Thymus (tissue), 11 donors: ENCODE measurements around the gene PPP1R2. TPM values are rescaled to one million over a fixed set of nuclear protein-coding genes. Genes with fewer than 3 reads are reported as not detected.
A peak's percentile ranks its signal among the peaks of the same experiment; 100 is the strongest.

Experiments used
- DNase-seq, 9 donors: peaks; one replicate each; pipeline ENCODE4 v3.0.0-alpha.2; 2013; ENCODE audit warnings: low spot score in 9 of 9, low read depth in 6 of 9, missing footprints in 1 of 9
- H3K27ac ChIP-seq, 2 donors: one replicate each; pipeline ENCODE4 v1.5.1; 2013; ENCODE audit warnings: control low read depth in 1 of 2, low read depth in 1 of 2, low read length in 1 of 2, mild to moderate bottlenecking in 1 of 2, moderate library complexity in 1 of 2
- H3K27me3 ChIP-seq, 2 donors: one replicate each; pipeline ENCODE4 v1.5.1; 2013; ENCODE audit warnings: low read length in 1 of 2; ENCODE audit not compliant: control insufficient read depth in 2 of 2, insufficient read depth in 1 of 2
- H3K36me3 ChIP-seq, 2 donors: one replicate each; pipeline ENCODE4 v1.5.1; 2013; ENCODE audit warnings: low read length in 1 of 2, mild to moderate bottlenecking in 1 of 2, moderate library complexity in 1 of 2; ENCODE audit not compliant: control insufficient read depth in 2 of 2, insufficient read depth in 2 of 2
- H3K4me1 ChIP-seq, 2 donors: one replicate each; pipeline ENCODE4 v1.5.1; 2013; ENCODE audit warnings: low read length in 2 of 2; ENCODE audit not compliant: control insufficient read depth in 2 of 2, insufficient read depth in 2 of 2
- H3K4me3 ChIP-seq, 2 donors: one replicate each; pipeline ENCODE4 v1.5.1; 2013; ENCODE audit warnings: low read length in 2 of 2, control low read depth in 1 of 2, mild to moderate bottlenecking in 1 of 2
- H3K9me3 ChIP-seq, 2 donors: one replicate each; pipeline ENCODE4 v1.5.1; 2013; ENCODE audit warnings: low read length in 1 of 2, mild to moderate bottlenecking in 1 of 2; ENCODE audit not compliant: control insufficient read depth in 2 of 2, insufficient read depth in 1 of 2
- WGBS: extraction: QIAGEN DNeasy Blood & Tissue Kit; methylation state at CpG from one replicate; pipeline ENCODE4 v1.1.7; 2013; 5-methylcytosine and 5-hydroxymethylcytosine counted together
- polyA plus RNA-seq: library from polyadenylated mRNA; stranded (reverse); fragments of 200-250 nt; gene quantifications from one replicate; pipeline ENCODE4 v1.2.3, GENCODE V29; 2013
- total RNA-seq: library from RNA; stranded (reverse); fragments of 120-200 nt; gene quantifications from one replicate; pipeline ENCODE4 v1.2.4, GENCODE V29; 2013
- donor health status: healthy.

The PPP1R2 gene
- total and polyA plus RNA-seq, 2 donors = 58.7 to 76.1 TPM

DNA sequence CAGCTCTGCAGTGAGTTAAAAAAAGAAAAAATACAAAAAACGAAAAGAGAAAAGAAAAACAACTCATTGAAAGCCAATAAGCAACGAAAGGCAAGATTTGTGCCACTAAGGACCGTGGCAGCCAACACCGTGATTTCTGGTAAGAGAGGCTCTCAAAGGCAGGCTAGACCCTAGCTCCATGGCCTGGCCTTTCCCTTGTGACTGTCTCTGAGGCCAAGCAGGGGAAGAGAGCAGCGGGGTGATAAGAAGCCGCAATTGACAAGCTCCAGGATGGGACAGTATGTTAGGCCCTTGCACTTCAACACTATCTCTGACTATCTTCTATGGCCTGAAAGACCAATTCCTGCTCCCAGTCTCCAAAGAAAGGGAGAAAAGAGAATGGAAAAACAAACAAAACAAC lies 28.2 kb upstream of the PPP1R2 start:
- no peak overlapping the region for H3K4me3 ChIP-seq
- H3K4me1 ChIP-seq = peaks cover 0 to 10% of the 10 kb centered on the region in 2 donors
- no peaks in the 10 kb centered on the region for H3K27me3 ChIP-seq
- H3K27ac ChIP-seq = no peak overlapping the region
- no peaks in the 10 kb centered on the region for H3K9me3 ChIP-seq
- WGBS = 97% methylated on average over 6 of the region's 6 CpGs
- DNase-seq = no peak
- H3K36me3 ChIP-seq = no peaks in the 10 kb centered on the region

DNA sequence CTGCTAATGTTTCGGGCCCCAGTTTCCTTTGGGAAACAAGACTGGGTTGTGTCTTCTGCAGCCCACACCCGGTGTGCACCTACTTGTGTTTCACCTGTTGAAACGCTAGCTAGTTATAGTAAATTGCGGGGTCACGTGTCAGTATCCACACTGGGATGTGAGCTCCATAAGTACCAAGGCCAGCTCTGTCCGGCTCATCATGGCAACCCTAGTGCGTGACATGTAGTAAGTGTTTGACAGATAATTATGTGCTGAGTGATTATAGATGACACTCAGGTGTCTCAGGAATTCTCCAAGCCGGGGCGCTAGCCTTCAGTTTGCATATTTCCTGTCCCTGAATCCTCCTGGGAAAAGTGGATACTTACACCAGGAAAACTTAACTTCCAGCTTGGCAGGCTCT lies 27.8 kb upstream of the PPP1R2 start:
- Histone ChIP-seq H3K9me3 (no peaks in the 10 kb centered on the region), H3K4me3 (no peak overlapping the region), H3K27ac (no peak overlapping the region), H3K36me3 (no peaks in the 10 kb centered on the region), H3K27me3 (no peaks in the 10 kb centered on the region), H3K4me1 (peaks cover 0 to 10% of the 10 kb centered on the region in 2 donors)
- no peak for DNase-seq
- 97% methylated on average over 9 of the region's 9 CpGs for WGBS

GRCh38 chr3:195570344-195570743 lies 27.2 kb upstream of the PPP1R2 start:
- 75% methylated on average over 6 of the region's 6 CpGs for WGBS
- peaks cover 0 to 10% of the 10 kb centered on the region in 2 donors for H3K4me1 ChIP-seq
- H3K27ac ChIP-seq = no peak overlapping the region
- no peaks in the 10 kb centered on the region for H3K36me3 ChIP-seq
- H3K9me3 ChIP-seq = no peaks in the 10 kb centered on the region
- no peaks in the 10 kb centered on the region for H3K27me3 ChIP-seq
- no peak overlapping the region for H3K4me3 ChIP-seq
- DNase-seq = no peak

- no peaks in the 10 kb centered on the region for H3K36me3 ChIP-seq
- H3K9me3 ChIP-seq = no peaks in the 10 kb centered on the region
- H3K4me3 ChIP-seq = no peak overlapping the region
- 78% methylated on average over 5 of the region's 5 CpGs for WGBS
- H3K4me1 ChIP-seq = peaks cover 0 to 10% of the 10 kb centered on the region in 2 donors
- no peak overlapping the region for H3K27ac ChIP-seq
- H3K27me3 ChIP-seq = no peaks in the 10 kb centered on the region
- DNase-seq = no peak
Measured at GRCh38 chr3:195568630-195569029, 25.5 kb upstream of the PPP1R2 start.

- no peaks in the 10 kb centered on the region for H3K27me3 ChIP-seq
- WGBS = 84% methylated on average over 6 of the region's 6 CpGs
- H3K4me3 ChIP-seq = no peak overlapping the region
- no peak overlapping the region for H3K27ac ChIP-seq
- peaks cover 0 to 10% of the 10 kb centered on the region in 2 donors for H3K4me1 ChIP-seq
- H3K36me3 ChIP-seq = no peaks in the 10 kb centered on the region
- no peaks in the 10 kb centered on the region for H3K9me3 ChIP-seq
- no peak for DNase-seq
Measured at GRCh38 chr3:195566797-195567196, 23.7 kb upstream of the PPP1R2 start.

- Histone ChIP-seq H3K9me3 (no peaks in the 10 kb centered on the region), H3K4me3 (no peak overlapping the region), H3K27me3 (no peaks in the 10 kb centered on the region), H3K27ac (no peak overlapping the region), H3K4me1 (peaks cover 0 to 10% of the 10 kb centered on the region in 2 donors), H3K36me3 (no peaks in the 10 kb centered on the region)
- DNase-seq = no peak
- WGBS = 57% methylated on average over 7 of the region's 7 CpGs
Measured at GRCh38 chr3:195565716-195566115, 22.6 kb upstream of the PPP1R2 start.

DNA sequence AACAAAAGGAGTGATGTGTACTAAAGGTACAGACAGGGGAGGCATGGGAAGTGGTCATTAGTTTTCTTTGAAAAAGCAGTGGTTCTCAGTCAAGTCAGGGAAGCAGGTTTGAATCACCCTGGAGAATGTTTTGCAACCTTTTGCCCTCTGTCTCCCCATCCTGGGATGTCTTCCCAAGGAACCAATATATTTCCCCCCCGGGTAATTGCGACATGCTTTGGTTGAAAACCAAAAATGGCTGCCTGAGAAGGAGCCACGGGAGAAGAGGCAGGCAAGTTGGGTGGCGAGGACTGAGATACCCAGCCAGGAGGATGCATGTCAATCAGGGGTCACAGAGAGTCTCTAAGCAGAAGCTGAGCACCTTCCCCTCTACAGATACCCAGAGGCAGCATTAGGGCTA lies 20.2 kb upstream of the PPP1R2 start:
- Histone ChIP-seq H3K4me3 (no peak overlapping the region), H3K27ac (no peak overlapping the region), H3K4me1 (peaks cover 4% of the 10 kb centered on the region in 2 donors), H3K9me3 (no peaks in the 10 kb centered on the region), H3K36me3 (no peaks in the 10 kb centered on the region), H3K27me3 (no peaks in the 10 kb centered on the region)
- DNase-seq = no peak
- WGBS = 97% methylated on average over 4 of the region's 4 CpGs

DNA sequence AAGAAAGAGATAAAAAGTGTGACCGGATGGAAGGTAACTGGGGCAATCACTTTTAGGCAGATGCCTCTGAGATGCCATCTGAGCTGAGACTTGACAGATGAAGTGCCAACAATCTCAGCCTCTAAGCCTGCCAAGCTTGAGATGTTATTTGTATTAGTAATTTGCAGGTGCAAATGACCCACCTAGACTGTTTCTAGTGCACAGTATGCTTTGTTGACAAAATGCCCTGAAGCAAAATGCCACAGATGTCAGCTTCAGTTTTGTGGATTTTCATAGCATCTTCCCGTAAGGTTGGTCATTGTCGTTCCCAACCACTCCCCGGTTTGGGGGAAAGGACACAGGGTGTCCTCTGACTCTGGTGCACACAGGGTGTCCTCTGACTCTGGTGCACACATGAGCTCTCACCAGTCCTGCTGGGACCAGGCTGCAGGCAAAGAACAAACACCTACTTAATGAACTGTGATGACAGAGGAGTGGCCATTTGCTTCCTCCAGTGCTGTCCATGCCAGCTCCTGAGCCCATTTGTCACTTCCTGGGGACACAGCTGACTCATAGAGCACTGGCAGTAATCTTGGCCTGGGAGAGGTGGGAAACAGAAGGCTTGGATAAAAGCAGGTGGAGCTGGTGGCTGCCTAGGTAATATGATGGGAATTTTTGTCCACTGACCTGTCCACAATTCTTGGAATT lies 16.7 kb upstream of the PPP1R2 start:
- Histone ChIP-seq H3K4me3 (no peak overlapping the region), H3K27me3 (no peaks in the 10 kb centered on the region), H3K27ac (no peak overlapping the region), H3K36me3 (no peaks in the 10 kb centered on the region), H3K9me3 (no peaks in the 10 kb centered on the region), H3K4me1 (peaks cover 4% of the 10 kb centered on the region in 2 donors)
- 97% methylated on average over 4 of the region's 4 CpGs for WGBS
- no peak for DNase-seq

DNA sequence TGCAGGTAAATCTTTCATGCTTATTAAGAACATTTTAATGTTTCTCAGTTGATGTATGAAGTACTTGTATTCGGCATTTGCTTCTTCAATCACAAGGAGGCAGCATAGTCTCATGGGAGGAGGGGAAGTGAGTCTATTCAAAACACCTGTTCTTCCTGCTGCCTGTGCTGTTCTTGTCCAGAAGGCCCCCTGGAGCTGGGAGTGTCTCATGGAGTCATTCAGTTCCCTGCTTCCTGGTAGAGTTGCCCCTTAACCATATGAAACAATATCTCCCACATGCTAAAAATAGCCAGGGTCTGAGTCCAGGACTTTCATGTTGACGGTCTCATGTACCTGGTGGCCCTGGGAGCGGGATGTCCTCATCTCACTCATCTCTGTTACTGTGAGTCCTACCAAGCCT lies 15.5 kb upstream of the PPP1R2 start:
- Histone ChIP-seq H3K4me3 (no peak overlapping the region), H3K4me1 (peaks cover 4% of the 10 kb centered on the region in 2 donors), H3K27me3 (no peaks in the 10 kb centered on the region), H3K36me3 (no peaks in the 10 kb centered on the region), H3K9me3 (no peaks in the 10 kb centered on the region), H3K27ac (no peak overlapping the region)
- WGBS = 72% methylated on average over 3 of the region's 3 CpGs
- peak in 3 of 9 donors; percentile 60 to 83 (median 70) for DNase-seq
